Mammary epithelial cell (primary cell): ENCODE results near the gene CYP2W1.

Experiments used
- EZH2 ChIP-seq: IDR thresholded peaks from 2 replicates; pipeline ENCODE4 v1.6.1; 2012; ENCODE audit warnings: low read length, inconsistent platforms, borderline replicate concordance
- TF ChIP-seq, protein P1 (sequence below), 2 donors: IDR thresholded peaks in 1 of 2; conservative IDR thresholded peaks in 1 of 2; 2 replicates each; pipeline ENCODE4 v1.5.1; 2011 to 2012; ENCODE audit warnings: inconsistent platforms in 2 of 2, low read length in 2 of 2, mild to moderate bottlenecking in 2 of 2, control low read depth in 1 of 2, low read depth in 1 of 2; ENCODE audit not compliant: insufficient read depth in 1 of 2; ENCODE audit errors: extremely low read depth in 1 of 2

DNA sequence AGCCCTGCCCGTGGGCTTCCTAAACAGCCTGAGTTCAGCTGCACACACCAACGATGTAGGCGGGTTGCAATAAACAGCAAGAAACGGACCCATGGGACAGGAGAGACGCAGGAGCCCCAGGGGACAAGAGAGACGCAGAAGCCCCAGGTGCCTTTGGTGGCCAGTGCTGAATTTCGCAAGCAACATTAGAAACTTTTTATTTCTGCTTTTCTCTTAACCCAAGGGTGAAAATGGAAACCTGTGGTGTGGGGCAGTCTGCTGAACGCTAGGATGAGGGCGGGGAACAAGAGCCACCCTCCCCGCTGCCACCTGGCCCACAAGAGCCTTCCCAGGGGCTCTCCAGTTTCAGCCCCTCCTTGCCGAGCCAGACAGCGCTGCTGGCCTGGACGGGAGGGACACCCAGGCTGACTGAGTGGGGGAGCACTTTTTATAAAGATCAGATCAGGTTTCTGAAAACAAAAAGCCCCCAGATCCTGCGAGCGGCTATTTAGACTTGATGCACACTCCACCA lies 41.4 kb downstream of the CYP2W1 start:
- TF ChIP-seq, protein P1, sequence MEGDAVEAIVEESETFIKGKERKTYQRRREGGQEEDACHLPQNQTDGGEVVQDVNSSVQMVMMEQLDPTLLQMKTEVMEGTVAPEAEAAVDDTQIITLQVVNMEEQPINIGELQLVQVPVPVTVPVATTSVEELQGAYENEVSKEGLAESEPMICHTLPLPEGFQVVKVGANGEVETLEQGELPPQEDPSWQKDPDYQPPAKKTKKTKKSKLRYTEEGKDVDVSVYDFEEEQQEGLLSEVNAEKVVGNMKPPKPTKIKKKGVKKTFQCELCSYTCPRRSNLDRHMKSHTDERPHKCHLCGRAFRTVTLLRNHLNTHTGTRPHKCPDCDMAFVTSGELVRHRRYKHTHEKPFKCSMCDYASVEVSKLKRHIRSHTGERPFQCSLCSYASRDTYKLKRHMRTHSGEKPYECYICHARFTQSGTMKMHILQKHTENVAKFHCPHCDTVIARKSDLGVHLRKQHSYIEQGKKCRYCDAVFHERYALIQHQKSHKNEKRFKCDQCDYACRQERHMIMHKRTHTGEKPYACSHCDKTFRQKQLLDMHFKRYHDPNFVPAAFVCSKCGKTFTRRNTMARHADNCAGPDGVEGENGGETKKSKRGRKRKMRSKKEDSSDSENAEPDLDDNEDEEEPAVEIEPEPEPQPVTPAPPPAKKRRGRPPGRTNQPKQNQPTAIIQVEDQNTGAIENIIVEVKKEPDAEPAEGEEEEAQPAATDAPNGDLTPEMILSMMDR (conservative IDR thresholded peaks at IDR 0.05 in 1 of 2, IDR thresholded peaks at IDR 0.05 in 1 of 2; ENCODE audit: extremely low read depth in 1 of 2, insufficient read depth in 1 of 2, low read depth in 1 of 2, low read length in 2 of 2) = no peak
- no peak for TF ChIP-seq EZH2
